Measurements from ENCODE around the gene CLDN3. TPM values are rescaled to one million over a fixed set of nuclear protein-coding genes. Genes with fewer than 3 reads are reported as not detected.

The CLDN3 gene
- total and polyA plus RNA-seq, 10 of the 15 experiments (the other 5 are each of a cell fraction or from before 2014, with no cell fraction given): 0.05 TPM; not detected in 9

DNA sequence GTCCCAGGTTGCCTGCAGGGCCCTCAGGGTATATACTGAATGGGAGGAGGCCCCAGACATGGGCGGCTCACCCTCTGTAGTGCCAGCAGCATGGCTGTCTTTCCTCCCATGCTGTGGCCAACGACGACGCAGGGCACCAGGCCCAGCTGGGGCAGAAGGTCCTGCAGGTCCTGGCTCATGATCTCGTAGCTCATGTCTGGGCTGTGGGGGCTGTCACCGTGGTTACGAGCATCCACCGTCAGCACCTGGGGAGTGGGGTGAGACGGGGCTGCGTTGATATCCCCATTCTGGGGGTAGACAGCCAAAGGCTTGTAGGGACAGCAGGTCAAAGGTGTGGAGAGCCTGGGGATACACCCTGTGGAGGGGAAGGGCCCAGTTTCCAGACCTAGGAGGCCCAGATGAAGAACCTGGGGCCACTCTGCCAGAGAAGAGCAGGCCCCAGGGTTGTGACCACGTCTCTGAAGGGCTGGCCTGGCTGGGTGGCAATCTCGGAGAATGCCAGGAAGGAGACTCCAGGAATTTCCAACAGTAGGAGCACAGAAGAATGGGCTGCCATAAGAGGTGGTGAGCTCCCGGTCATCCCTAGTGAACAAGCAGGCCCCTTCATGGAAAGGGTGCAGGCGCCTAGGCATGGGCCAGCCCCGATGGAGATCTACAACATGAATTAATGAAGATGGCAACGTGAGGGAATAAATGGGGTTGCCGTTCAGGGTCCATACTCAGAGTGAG is 32.4 kb downstream of the CLDN3 start (continued):
- TF ChIP-seq NFXL1 (IDR thresholded peaks at IDR 0.05; ENCODE audit: borderline replicate concordance): no peak
- TF ChIP-seq SUZ12 (IDR thresholded peaks at IDR 0.05; ENCODE audit: unreplicated experiment): no peak
- no peak for TF ChIP-seq MYB (IDR thresholded peaks at IDR 0.05; ENCODE audit: borderline replicate concordance, low read depth, low read length)

DNA sequence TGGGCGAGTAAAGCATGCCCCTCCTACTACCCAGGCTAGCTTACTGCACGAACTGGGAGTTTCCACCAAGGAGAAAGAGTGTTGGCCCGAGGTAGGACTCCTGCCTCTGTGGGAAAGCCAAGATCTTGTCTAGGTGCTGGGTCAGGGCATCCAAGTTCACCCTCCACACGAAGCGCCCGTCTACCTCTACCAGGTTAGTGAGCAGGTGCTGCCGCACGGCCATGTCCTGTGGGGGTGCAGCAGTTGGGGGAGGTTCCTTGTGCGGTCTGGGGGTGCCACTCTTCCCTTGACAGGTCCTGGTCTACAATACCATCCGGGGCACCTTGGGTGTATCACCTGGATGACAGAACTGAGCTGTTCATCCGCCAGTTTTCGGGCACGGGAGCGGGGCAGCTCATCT is 33.2 kb downstream of the CLDN3 start:
- Histone ChIP-seq H3K4me3 (no peak overlapping the region), H3K27ac (ENCODE audit: control insufficient read depth, insufficient read depth) (no peak overlapping the region), H3K4me1 (ENCODE audit: control insufficient read depth, insufficient read depth, low read length) (no peaks in the 10 kb centered on the region; the same call in 1 of the 2 replicates), H3K36me3 (ENCODE audit: control insufficient read depth in 2 of 2, insufficient read depth in 2 of 2, low read length in 1 of 2) (peaks cover 0 to 8% of the 10 kb centered on the region in 2 experiments; a peak in 3 of 4 replicates), H3K27me3 (replicated peaks in 1 of 2; ENCODE audit: control insufficient read depth in 2 of 2, insufficient read depth in 2 of 2, low read length in 1 of 2) (no peaks in the 10 kb centered on the region), H3K4me2 (ENCODE audit: control insufficient read depth, insufficient read depth) (no peak overlapping the region), H3K9me3 (replicated peaks; ENCODE audit: control insufficient read depth, insufficient read depth, low read length) (no peaks in the 10 kb centered on the region), H3K9ac (ENCODE audit: control insufficient read depth, insufficient read depth, low read length) (no peak overlapping the region), H4K20me1 (ENCODE audit: control insufficient read depth, insufficient read depth) (no peaks in the 10 kb centered on the region), H3K79me2 (ENCODE audit: control insufficient read depth, insufficient read depth, low read length) (no peaks in the 10 kb centered on the region; the same call in 1 of the 2 replicates), H2AFZ (ENCODE audit: control insufficient read depth, low read depth, low read length) (no peak overlapping the region)
- DNase-seq (ENCODE audit: low read depth, low spot score) (no peak), FAIRE-seq (no peak), ATAC-seq (no peak)
- ChIA-PET SMC1A (ENCODE audit: uncharacterized antibody, unreplicated experiment) (interaction anchor here (1.1 to 2.1 kb wide), 3 partner anchors 107 to 130 kb away, joined by 3 to 6 read pairs (median 5); no protein-coding TSS in a partner anchor), POLR2A (no interaction called here), RAD21 (ENCODE audit: unreplicated experiment) (no interaction called here), CTCF (interaction anchor here (0.9 to 3.6 kb wide), 3 partner anchors 8 to 130 kb away, joined by 3 to 16 read pairs (median 9); no protein-coding TSS in a partner anchor)
- in situ Hi-C loops (cut with MboI) (no loop called here), intact Hi-C loops (cut with micrococcal nuclease; ENCODE audit: unreplicated experiment) (loop anchor here (10.0 kb wide), 1 partner anchor 212 kb away; the partner anchor contains the start of gene BAZ1B)
- 82% methylated on average over 14 of the region's 14 CpGs for WGBS (ENCODE audit: insufficient coverage, insufficient replicate concordance, low lambda C conversion rate, missing lambda C conversion rate)
- no TSS peak for BruUV-seq (replicated peaks)
- no peak for TF ChIP-seq NFYA (IDR thresholded peaks at IDR 0.05; ENCODE audit: borderline replicate concordance, low read depth, low read length)
- no peak for TF ChIP-seq ZNF24 (IDR thresholded peaks at IDR 0.05)
- TF ChIP-seq, protein P1, sequence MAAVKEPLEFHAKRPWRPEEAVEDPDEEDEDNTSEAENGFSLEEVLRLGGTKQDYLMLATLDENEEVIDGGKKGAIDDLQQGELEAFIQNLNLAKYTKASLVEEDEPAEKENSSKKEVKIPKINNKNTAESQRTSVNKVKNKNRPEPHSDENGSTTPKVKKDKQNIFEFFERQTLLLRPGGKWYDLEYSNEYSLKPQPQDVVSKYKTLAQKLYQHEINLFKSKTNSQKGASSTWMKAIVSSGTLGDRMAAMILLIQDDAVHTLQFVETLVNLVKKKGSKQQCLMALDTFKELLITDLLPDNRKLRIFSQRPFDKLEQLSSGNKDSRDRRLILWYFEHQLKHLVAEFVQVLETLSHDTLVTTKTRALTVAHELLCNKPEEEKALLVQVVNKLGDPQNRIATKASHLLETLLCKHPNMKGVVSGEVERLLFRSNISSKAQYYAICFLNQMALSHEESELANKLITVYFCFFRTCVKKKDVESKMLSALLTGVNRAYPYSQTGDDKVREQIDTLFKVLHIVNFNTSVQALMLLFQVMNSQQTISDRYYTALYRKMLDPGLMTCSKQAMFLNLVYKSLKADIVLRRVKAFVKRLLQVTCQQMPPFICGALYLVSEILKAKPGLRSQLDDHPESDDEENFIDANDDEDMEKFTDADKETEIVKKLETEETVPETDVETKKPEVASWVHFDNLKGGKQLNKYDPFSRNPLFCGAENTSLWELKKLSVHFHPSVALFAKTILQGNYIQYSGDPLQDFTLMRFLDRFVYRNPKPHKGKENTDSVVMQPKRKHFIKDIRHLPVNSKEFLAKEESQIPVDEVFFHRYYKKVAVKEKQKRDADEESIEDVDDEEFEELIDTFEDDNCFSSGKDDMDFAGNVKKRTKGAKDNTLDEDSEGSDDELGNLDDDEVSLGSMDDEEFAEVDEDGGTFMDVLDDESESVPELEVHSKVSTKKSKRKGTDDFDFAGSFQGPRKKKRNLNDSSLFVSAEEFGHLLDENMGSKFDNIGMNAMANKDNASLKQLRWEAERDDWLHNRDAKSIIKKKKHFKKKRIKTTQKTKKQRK (IDR thresholded peaks at IDR 0.05; ENCODE audit: low read depth, low read length): no peak
- no peak for TF ChIP-seq NR2F1 (conservative IDR thresholded peaks at IDR 0.05)
- TF ChIP-seq, protein P2, sequence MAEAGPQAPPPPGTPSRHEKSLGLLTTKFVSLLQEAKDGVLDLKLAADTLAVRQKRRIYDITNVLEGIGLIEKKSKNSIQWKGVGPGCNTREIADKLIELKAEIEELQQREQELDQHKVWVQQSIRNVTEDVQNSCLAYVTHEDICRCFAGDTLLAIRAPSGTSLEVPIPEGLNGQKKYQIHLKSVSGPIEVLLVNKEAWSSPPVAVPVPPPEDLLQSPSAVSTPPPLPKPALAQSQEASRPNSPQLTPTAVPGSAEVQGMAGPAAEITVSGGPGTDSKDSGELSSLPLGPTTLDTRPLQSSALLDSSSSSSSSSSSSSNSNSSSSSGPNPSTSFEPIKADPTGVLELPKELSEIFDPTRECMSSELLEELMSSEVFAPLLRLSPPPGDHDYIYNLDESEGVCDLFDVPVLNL (IDR thresholded peaks at IDR 0.05; ENCODE audit: low read depth, low read length): no peak
- no peak for TF ChIP-seq ZNF207 (IDR thresholded peaks at IDR 0.05; ENCODE audit: borderline replicate concordance)
- TF ChIP-seq, protein P3, sequence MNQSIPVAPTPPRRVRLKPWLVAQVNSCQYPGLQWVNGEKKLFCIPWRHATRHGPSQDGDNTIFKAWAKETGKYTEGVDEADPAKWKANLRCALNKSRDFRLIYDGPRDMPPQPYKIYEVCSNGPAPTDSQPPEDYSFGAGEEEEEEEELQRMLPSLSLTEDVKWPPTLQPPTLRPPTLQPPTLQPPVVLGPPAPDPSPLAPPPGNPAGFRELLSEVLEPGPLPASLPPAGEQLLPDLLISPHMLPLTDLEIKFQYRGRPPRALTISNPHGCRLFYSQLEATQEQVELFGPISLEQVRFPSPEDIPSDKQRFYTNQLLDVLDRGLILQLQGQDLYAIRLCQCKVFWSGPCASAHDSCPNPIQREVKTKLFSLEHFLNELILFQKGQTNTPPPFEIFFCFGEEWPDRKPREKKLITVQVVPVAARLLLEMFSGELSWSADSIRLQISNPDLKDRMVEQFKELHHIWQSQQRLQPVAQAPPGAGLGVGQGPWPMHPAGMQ (IDR thresholded peaks at IDR 0.05; ENCODE audit: borderline replicate concordance): no peak
- TF ChIP-seq, protein P4, sequence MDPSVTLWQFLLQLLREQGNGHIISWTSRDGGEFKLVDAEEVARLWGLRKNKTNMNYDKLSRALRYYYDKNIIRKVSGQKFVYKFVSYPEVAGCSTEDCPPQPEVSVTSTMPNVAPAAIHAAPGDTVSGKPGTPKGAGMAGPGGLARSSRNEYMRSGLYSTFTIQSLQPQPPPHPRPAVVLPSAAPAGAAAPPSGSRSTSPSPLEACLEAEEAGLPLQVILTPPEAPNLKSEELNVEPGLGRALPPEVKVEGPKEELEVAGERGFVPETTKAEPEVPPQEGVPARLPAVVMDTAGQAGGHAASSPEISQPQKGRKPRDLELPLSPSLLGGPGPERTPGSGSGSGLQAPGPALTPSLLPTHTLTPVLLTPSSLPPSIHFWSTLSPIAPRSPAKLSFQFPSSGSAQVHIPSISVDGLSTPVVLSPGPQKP (IDR thresholded peaks at IDR 0.05; ENCODE audit: low read depth, low read length): no peak
- no peak for TF ChIP-seq SRF (IDR thresholded peaks at IDR 0.05; ENCODE audit: low read depth in 2 of 2, low read length in 2 of 2)
- TF ChIP-seq HCFC1 (IDR thresholded peaks at IDR 0.05; ENCODE audit: low read length): no peak

Measured in GM12878 (cell line).